ENCODE data around the gene TSNAX.

Gene TSNAX

DNA sequence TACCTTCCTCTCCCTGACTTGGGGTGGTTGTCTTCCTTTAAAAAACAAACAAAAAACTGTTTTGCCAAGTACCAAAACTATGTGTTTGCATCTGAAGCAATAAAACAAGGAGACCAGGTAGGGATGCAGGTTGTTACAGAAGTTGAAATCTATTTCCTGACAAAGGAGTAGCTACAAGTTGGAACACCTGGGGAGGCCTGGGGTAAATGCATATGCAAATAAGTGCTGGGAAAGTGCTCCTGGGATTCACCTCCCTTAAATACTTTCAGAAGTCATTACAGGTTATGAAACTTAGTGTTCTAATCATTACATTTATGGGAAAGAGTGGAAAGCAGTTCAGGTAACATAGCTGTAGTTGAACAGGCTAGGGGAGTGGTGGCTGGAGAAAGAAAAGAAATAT is 1.9 kb upstream of the TSNAX start:
- TF ChIP-seq FOXP2 (optimal IDR thresholded peaks at IDR 0.05; ENCODE audit: borderline replicate concordance, extremely low read depth, extremely low read length, insufficient read depth) = no peak
- TF ChIP-seq, protein P1, sequence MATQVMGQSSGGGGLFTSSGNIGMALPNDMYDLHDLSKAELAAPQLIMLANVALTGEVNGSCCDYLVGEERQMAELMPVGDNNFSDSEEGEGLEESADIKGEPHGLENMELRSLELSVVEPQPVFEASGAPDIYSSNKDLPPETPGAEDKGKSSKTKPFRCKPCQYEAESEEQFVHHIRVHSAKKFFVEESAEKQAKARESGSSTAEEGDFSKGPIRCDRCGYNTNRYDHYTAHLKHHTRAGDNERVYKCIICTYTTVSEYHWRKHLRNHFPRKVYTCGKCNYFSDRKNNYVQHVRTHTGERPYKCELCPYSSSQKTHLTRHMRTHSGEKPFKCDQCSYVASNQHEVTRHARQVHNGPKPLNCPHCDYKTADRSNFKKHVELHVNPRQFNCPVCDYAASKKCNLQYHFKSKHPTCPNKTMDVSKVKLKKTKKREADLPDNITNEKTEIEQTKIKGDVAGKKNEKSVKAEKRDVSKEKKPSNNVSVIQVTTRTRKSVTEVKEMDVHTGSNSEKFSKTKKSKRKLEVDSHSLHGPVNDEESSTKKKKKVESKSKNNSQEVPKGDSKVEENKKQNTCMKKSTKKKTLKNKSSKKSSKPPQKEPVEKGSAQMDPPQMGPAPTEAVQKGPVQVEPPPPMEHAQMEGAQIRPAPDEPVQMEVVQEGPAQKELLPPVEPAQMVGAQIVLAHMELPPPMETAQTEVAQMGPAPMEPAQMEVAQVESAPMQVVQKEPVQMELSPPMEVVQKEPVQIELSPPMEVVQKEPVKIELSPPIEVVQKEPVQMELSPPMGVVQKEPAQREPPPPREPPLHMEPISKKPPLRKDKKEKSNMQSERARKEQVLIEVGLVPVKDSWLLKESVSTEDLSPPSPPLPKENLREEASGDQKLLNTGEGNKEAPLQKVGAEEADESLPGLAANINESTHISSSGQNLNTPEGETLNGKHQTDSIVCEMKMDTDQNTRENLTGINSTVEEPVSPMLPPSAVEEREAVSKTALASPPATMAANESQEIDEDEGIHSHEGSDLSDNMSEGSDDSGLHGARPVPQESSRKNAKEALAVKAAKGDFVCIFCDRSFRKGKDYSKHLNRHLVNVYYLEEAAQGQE (IDR thresholded peaks at IDR 0.05; ENCODE audit: insufficient read depth in 1 of 2, low read depth in 2 of 2, low read length in 2 of 2) = no peak
- TF ChIP-seq POLR2AphosphoS5 (IDR thresholded peaks at IDR 0.05; ENCODE audit: low read depth, low read length) = no peak
- TF ChIP-seq SIN3A (IDR thresholded peaks at IDR 0.05; ENCODE audit: borderline replicate concordance, insufficient read depth, low read length) = no peak
- no peak for TF ChIP-seq TAF1 (IDR thresholded peaks at IDR 0.05; ENCODE audit: borderline replicate concordance, insufficient read depth, low read length)

DNA sequence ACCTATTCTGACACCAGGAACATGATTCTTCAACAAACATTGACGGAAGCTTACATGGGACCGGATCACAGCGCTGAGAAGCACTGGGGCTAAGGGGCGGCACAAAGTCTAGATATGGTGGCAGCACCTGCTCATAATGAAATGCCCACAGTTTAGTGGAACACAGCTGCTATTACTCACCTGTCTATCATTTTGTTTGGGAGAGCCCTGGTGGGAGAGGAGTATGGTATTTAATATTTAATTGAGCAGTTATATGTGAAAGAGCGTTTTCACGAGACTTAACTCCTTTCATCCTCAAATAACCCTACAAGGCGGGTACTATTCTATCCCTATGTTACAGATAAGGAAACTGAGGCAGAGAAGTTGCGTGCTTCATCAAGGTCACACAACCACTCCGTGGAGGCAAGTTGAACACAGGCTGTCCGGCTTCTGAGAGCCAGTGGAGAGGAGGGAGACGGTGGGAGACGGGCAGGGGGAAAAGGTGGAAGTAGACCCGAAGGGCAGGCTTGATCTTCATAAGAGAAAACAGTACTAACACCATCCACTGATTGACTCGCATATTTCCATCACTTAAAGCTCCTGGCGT is 790 bp upstream of the TSNAX start:
- TF ChIP-seq TAF1 (IDR thresholded peaks at IDR 0.05; ENCODE audit: borderline replicate concordance, insufficient read depth, low read length) = no peak

DNA sequence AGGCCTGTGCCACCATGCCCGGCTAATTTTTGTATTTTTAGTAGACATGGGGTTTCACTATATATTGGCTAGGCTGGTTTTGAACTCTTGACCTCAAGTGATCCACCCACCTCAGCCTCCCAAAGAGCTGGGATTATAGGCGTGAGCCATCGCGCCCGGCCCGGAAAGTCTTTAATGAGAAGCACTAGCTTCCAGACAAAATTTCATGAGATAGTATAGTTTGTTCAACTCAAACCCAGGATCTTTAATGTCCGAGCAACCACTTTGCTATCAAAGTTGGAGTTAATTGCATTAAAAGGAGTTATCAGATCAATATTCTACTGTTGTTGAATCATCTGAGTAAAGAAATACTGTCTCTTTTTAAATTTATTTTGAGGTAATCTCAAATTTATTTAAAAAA is 4.8 kb downstream of the TSNAX start:
- TF ChIP-seq TAF1 (IDR thresholded peaks at IDR 0.05; ENCODE audit: borderline replicate concordance, insufficient read depth, low read length) (no peak), POLR2AphosphoS5 (IDR thresholded peaks at IDR 0.05; ENCODE audit: low read depth, low read length) (no peak), FOXP2 (optimal IDR thresholded peaks at IDR 0.05; ENCODE audit: borderline replicate concordance, extremely low read depth, extremely low read length, insufficient read depth) (no peak), SIN3A (IDR thresholded peaks at IDR 0.05; ENCODE audit: borderline replicate concordance, insufficient read depth, low read length) (no peak)
- TF ChIP-seq, protein P1 (IDR thresholded peaks at IDR 0.05; ENCODE audit: insufficient read depth in 1 of 2, low read depth in 2 of 2, low read length in 2 of 2) = no peak

DNA sequence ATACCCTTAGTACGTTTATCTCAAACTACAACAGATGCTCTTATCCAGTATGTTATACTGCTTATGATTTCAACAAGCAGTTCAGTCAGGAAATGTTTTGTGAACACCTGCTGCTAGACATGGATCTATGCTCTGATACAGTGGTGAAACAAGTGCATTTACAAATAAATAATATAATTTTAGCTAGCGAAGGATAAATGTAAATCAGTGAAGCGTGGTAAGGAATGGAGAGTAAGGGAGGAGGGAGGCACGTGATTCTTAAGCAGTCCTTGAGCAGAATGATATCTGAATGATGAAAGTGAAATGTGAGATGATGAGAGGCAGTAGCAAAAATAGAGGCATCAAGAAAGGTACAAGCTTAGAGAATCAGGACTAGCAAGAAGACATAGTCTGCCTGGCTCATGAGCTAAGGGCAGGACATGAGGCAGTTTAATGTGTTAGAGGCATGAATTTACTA is 6.3 kb downstream of the TSNAX start:
- TF ChIP-seq FOXP2 (optimal IDR thresholded peaks at IDR 0.05; ENCODE audit: borderline replicate concordance, extremely low read depth, extremely low read length, insufficient read depth) (no peak), POLR2AphosphoS5 (IDR thresholded peaks at IDR 0.05; ENCODE audit: low read depth, low read length) (no peak), TAF1 (IDR thresholded peaks at IDR 0.05; ENCODE audit: borderline replicate concordance, insufficient read depth, low read length) (no peak), SIN3A (IDR thresholded peaks at IDR 0.05; ENCODE audit: borderline replicate concordance, insufficient read depth, low read length) (no peak)
- TF ChIP-seq, protein P1 (IDR thresholded peaks at IDR 0.05; ENCODE audit: insufficient read depth in 1 of 2, low read depth in 2 of 2, low read length in 2 of 2) = no peak

DNA sequence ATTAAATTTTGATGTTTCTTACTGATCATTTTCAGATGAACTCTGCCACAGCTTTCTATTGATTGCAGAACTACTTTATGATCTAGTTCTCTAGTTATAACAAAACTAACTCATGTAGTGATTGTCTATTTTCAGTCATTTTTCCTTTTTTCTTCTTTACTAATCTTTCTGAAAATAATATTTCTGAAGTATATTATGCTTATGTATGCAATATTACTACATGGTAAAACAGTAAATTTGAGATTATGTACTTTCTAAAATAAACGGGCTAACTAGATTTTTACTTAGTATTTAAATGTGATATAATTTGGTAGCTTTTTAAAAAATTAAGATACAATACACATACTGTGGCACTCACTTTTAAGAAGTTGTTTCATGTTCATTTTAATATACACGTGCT is 7.6 kb downstream of the TSNAX start:
- TF ChIP-seq TAF1 (IDR thresholded peaks at IDR 0.05; ENCODE audit: borderline replicate concordance, insufficient read depth, low read length) (no peak), POLR2AphosphoS5 (IDR thresholded peaks at IDR 0.05; ENCODE audit: low read depth, low read length) (no peak), SIN3A (IDR thresholded peaks at IDR 0.05; ENCODE audit: borderline replicate concordance, insufficient read depth, low read length) (no peak), FOXP2 (optimal IDR thresholded peaks at IDR 0.05; ENCODE audit: borderline replicate concordance, extremely low read depth, extremely low read length, insufficient read depth) (no peak)
- TF ChIP-seq, protein P1 (IDR thresholded peaks at IDR 0.05; ENCODE audit: insufficient read depth in 1 of 2, low read depth in 2 of 2, low read length in 2 of 2) = no peak

Measured in PFSK-1 (cell line).